K562 (cell line): ENCODE data around the gene ALDH3A2. TPM values are rescaled to one million over a fixed set of nuclear protein-coding genes. Genes with fewer than 3 reads are reported as not detected.
A peak's percentile ranks its signal among the peaks of the same experiment; 100 is the strongest.

ENCODE experiments used
- ATAC-seq: fragments of 200-7000 bp; cut with Tn5 transposase; 3 replicates; pipeline ENCODE4 v1.9.1; 2020; ENCODE audit warnings: moderate library complexity
- BruUV-seq: library from RNA; stranded (reverse); fragments of 400-500 nt; replicated peaks from 2 replicates; lab custom pipeline; 2021; lab: Mats Ljungman, UMichigan
- CTCF ChIA-PET: fragments of 300-600 bp; formaldehyde crosslinking; extraction: SDS; loops from one replicate; lab custom pipeline; 2021; ENCODE audit warnings: low intra/inter-chr PET ratio; lab: Yijun Ruan, JAX
- POLR2A ChIA-PET: fragments of 300-600, 350-650 bp; sonication (Branson Sonifier 250); formaldehyde crosslinking; extraction: SDS; loops from one replicate; lab custom pipeline; 2021; ENCODE audit warnings: antibody characterized with exemption, inconsistent platforms; lab: Yijun Ruan, JAX
- DNase-seq, 4 experiments: peaks; one replicate each; pipeline versions ENCODE4 v3.0.0 to v3.0.0-alpha.2; 2011 to 2018; ENCODE audit warnings: low spot score in 3 of 4, mixed read lengths in 3 of 4; ENCODE audit errors: extremely low read depth in 1 of 4
- FAIRE-seq: peaks from 2 replicates; lab custom pipeline; 2011; peaks lifted over from hg19 to GRCh38; lab: Jason Lieb, UNC
- H2AFZ ChIP-seq: 2 replicates; pipeline ENCODE4 v1.6.0; 2011; ENCODE audit warnings: low read depth, low read length, control low read depth, inconsistent platforms
- H3K27ac ChIP-seq: fragments of 200-600 bp; 3 replicates; pipeline ENCODE4 v1.8.0; 2011; ENCODE audit warnings: low read depth, mild to moderate bottlenecking, control low read depth, inconsistent platforms, low read length, moderate library complexity, mixed read lengths; ENCODE audit errors: extremely low read depth
- H3K27me3 ChIP-seq, 2 experiments: fragments of 300-600 bp in 1 of 2; 2 replicates in 1 of 2; 3 replicates in 1 of 2; pipeline versions ENCODE4 v1.6.0 to v1.8.0; 2011; ENCODE audit warnings: inconsistent platforms in 2 of 2, low read length in 2 of 2, mild to moderate bottlenecking in 1 of 2, mixed read lengths in 1 of 2, moderate library complexity in 1 of 2; ENCODE audit not compliant: control insufficient read depth in 2 of 2, insufficient read depth in 2 of 2
- H3K36me3 ChIP-seq: fragments of 300-600 bp; 3 replicates; pipeline ENCODE4 v1.8.0; 2011; ENCODE audit warnings: mild to moderate bottlenecking, low read length, inconsistent platforms; ENCODE audit not compliant: control insufficient read depth, insufficient read depth
- H3K4me1 ChIP-seq, 2 experiments: fragments of 200-600 bp in 1 of 2; replicated peaks in 1 of 2; 2 replicates in 1 of 2; 3 replicates in 1 of 2; pipeline versions ENCODE4 v1.5.1 to v1.8.0; 2011; ENCODE audit warnings: inconsistent platforms in 2 of 2, low read length in 2 of 2, mild to moderate bottlenecking in 1 of 2, mixed read lengths in 1 of 2, moderate library complexity in 1 of 2; ENCODE audit not compliant: control insufficient read depth in 2 of 2, insufficient read depth in 2 of 2
- H3K4me2 ChIP-seq: 2 replicates; pipeline ENCODE4 v1.6.1; 2011; ENCODE audit warnings: low read length, control low read depth, inconsistent platforms, mixed read lengths; ENCODE audit not compliant: insufficient read depth
- H3K4me3 ChIP-seq: fragments of 200-600 bp; sonication (generic), shearing (Covaris generic); 2 replicates; pipeline ENCODE4 v1.5.1; 2016; ENCODE audit warnings: control low read depth, inconsistent platforms
- H3K79me2 ChIP-seq: fragments of 200-600 bp; 3 replicates; pipeline ENCODE4 v1.8.0; 2011; ENCODE audit warnings: low read length, inconsistent platforms; ENCODE audit not compliant: control insufficient read depth, insufficient read depth
- H3K9ac ChIP-seq, 2 experiments: 2 replicates each; pipeline versions ENCODE4 v1.6.0 to v1.6.1; 2011; ENCODE audit warnings: low read depth in 2 of 2, low read length in 2 of 2, control low read depth in 1 of 2, inconsistent platforms in 1 of 2, mild to moderate bottlenecking in 1 of 2, mixed read lengths in 1 of 2; ENCODE audit not compliant: insufficient read depth in 1 of 2
- H3K9me1 ChIP-seq: one replicate; pipeline ENCODE4 v1.6.0; 2011; ENCODE audit warnings: inconsistent platforms, mild to moderate bottlenecking, low read length, moderate library complexity; ENCODE audit not compliant: control insufficient read depth, insufficient read depth
- H3K9me3 ChIP-seq: replicated peaks from 2 replicates; pipeline ENCODE4 v1.5.1; 2011; ENCODE audit warnings: low read depth, low read length, inconsistent platforms; ENCODE audit not compliant: control insufficient read depth, insufficient read depth
- H4K20me1 ChIP-seq: replicated peaks from 2 replicates; pipeline ENCODE4 v1.6.1; 2011; ENCODE audit warnings: low read length, inconsistent platforms, mixed read lengths; ENCODE audit not compliant: control insufficient read depth, insufficient read depth
- L3MBTL2 ChIP-seq: fragments of 450-650 bp; IDR thresholded peaks from 2 replicates; pipeline ENCODE4 v1.6.1; 2016; ENCODE audit warnings: mild to moderate bottlenecking, moderate library complexity
- NFIC ChIP-seq: fragments of 450-650 bp; IDR thresholded peaks from 2 replicates; pipeline ENCODE4 v1.6.1; 2017; ENCODE audit warnings: mild to moderate bottlenecking, inconsistent platforms
- PTRF ChIP-seq: fragments of 450-650 bp; IDR thresholded peaks from 2 replicates; pipeline ENCODE4 v1.6.1; 2016; ENCODE audit warnings: mild to moderate bottlenecking, missing genetic modification characterization, missing compliant biosample characterization
- WGBS: fragments of 100-300 bp; shearing (Covaris generic); methylation state at CpG from one replicate; pipeline ENCODE4 v1.1.6; 2016; ENCODE audit warnings: low coverage, mixed read lengths; ENCODE audit not compliant: insufficient coverage; ENCODE audit errors: missing lambda C conversion rate; 5-methylcytosine and 5-hydroxymethylcytosine counted together
- in situ Hi-C: fragments of 300-500 bp; cut with MboI; formaldehyde crosslinking; loops from 4 replicates; pipeline ENCODE4 v1.15.0; 2018; ENCODE audit warnings: inconsistent platforms, mixed read lengths
- intact Hi-C: fragments of 100-400 bp; cut with micrococcal nuclease; formaldehyde crosslinking; loops from 2 replicates; pipeline ENCODE4 v1.14.2; 2022
- polyA plus RNA-seq, 8 experiments: library from polyadenylated mRNA; depleted of rRNA in 4 of 8; stranded (reverse) in 5 of 8; unstranded in 3 of 8; fragments of >200 nt; fragmentation: Nextera tagmentation in 2 of 8; fragmentation: Illumina TruSeq in 1 of 8; extraction: Ambion mirVana in 2 of 8; extraction: Trizol in 1 of 8; gene quantifications; 2 replicates each; pipeline versions ENCODE4 v1.2.1 to v1.2.3, GENCODE V29; 2011 to 2014; ENCODE audit warnings: inconsistent platforms in 1 of 8, missing spikeins in 1 of 8
- total RNA-seq, 7 experiments: library from RNA; depleted of rRNA in 6 of 7; stranded (reverse); fragments of >200 nt in 6 of 7; fragmentation: Illumina TruSeq in 2 of 7; extraction: Trizol in 2 of 7; gene quantifications; 2 replicates each; pipeline versions ENCODE4 v1.2.1 to v1.2.3, GENCODE V29; 2011 to 2021; ENCODE audit warnings: low replicate concordance in 1 of 7
- TF ChIP-seq, protein P1 (sequence below): sonication (generic); formaldehyde crosslinking; IDR thresholded peaks from 2 replicates; pipeline ENCODE4 v1.5.0; 2020; ENCODE audit warnings: missing genetic modification reagents

ALDH3A2 gene
- total and polyA plus RNA-seq, 9 of the 15 experiments (the other 6 are each of a cell fraction or from before 2014, with no cell fraction given), result 0.01 to 0.78 (median 0.12) TPM; not detected in 5

DNA sequence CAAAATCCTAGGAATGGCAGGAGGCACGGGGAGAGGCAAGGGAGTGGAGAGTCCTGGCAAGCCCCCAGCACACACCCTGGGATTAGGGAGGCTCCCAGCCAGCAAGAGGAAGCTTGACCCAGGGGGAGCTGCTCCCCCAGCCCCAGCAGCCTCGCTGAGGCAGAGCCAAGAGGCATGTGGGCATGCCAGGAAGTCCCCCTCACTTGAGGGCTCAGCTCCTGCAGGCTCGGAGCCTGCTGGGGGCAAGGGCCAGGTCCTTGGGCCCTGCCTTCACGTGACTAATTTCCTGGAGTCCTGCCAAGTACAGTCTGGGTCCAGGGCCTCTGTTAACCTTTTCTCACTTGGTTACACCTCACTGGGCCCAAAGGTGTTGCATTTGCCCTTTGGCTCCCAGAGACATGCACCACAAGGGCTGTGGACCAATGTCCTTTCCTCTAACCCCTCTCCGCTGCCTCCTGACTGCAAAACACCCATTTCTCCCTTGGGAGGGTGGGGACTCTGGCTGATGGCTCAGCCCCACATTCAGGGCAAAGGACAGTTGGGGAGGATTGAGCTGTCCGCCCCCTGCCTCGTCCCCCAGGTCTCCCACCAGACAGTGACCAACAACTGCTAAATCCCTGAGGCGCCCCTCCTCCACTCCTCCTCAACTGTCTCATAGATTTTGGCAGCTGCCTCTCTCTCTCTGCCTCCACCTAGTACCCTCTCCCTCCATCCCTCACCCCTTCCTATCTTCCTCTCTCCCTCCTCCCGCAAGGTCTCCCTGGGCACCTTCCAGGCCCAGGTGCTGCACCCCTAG lies 72.3 kb downstream of the ALDH3A2 start:
- no peaks in the 10 kb centered on the region for H3K36me3 ChIP-seq
- H3K4me2 ChIP-seq, result no peak overlapping the region
- BruUV-seq, result no TSS peak
- peaks cover 0 to 4% of the 10 kb centered on the region in 2 experiments; a peak in 1 of 5 replicates for H3K4me1 ChIP-seq
- DNase-seq, result no peak
- H3K4me3 ChIP-seq, result no peak overlapping the region
- H3K27ac ChIP-seq, result no peak overlapping the region
- FAIRE-seq, result no peak
- 0% methylated on average over 8 of the region's 9 CpGs for WGBS
- no peak for ATAC-seq
- peak; percentile 7; the same call in 1 of the 2 replicates for TF ChIP-seq NFIC
- TF ChIP-seq PTRF, result no peak
- no peak for TF ChIP-seq L3MBTL2
- TF ChIP-seq, protein P1, sequence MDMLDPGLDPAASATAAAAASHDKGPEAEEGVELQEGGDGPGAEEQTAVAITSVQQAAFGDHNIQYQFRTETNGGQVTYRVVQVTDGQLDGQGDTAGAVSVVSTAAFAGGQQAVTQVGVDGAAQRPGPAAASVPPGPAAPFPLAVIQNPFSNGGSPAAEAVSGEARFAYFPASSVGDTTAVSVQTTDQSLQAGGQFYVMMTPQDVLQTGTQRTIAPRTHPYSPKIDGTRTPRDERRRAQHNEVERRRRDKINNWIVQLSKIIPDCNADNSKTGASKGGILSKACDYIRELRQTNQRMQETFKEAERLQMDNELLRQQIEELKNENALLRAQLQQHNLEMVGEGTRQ (CRISPR knock-in tag), result peak; percentile 31
- H3K9me3 ChIP-seq, result no peaks in the 10 kb centered on the region
- H3K27me3 ChIP-seq, result peaks cover 0 to 44% of the 10 kb centered on the region in 2 experiments; a peak in 2 of 5 replicates
- ChIA-PET CTCF (no interaction called here), POLR2A (interaction anchor here (0.7 kb wide), 1 partner anchor 1312 kb away, joined by 3 read pairs; no protein-coding TSS in a partner anchor)
- H3K9ac ChIP-seq, result no peak overlapping the region
- H2AFZ ChIP-seq, result no peak overlapping the region
- H3K79me2 ChIP-seq, result no peaks in the 10 kb centered on the region
- intact Hi-C loops (no loop called here), in situ Hi-C loops (no loop called here)
- H3K9me1 ChIP-seq, result no peaks in the 10 kb centered on the region
- H4K20me1 ChIP-seq, result no peaks in the 10 kb centered on the region
